K562 (cell line): ENCODE results near the gene SHANK1. TPM values are rescaled to one million over a fixed set of nuclear protein-coding genes. Genes with fewer than 3 reads are reported as not detected.
A peak's percentile ranks its signal among the peaks of the same experiment; 100 is the strongest.

Experiments used
- ATAC-seq: fragments of 200-7000 bp; cut with Tn5 transposase; 3 replicates; pipeline ENCODE4 v1.9.1; 2020; ENCODE audit warnings: moderate library complexity
- BruUV-seq: library from RNA; stranded (reverse); fragments of 400-500 nt; replicated peaks from 2 replicates; lab custom pipeline; 2021; lab: Mats Ljungman, UMichigan
- CTCF ChIA-PET: fragments of 300-600 bp; formaldehyde crosslinking; extraction: SDS; loops from one replicate; lab custom pipeline; 2021; ENCODE audit warnings: low intra/inter-chr PET ratio; lab: Yijun Ruan, JAX
- POLR2A ChIA-PET: fragments of 300-600, 350-650 bp; sonication (Branson Sonifier 250); formaldehyde crosslinking; extraction: SDS; loops from one replicate; lab custom pipeline; 2021; ENCODE audit warnings: antibody characterized with exemption, inconsistent platforms; lab: Yijun Ruan, JAX
- DNase-seq, 4 experiments: peaks; one replicate each; pipeline versions ENCODE4 v3.0.0 to v3.0.0-alpha.2; 2011 to 2018; ENCODE audit warnings: low spot score in 3 of 4, mixed read lengths in 3 of 4; ENCODE audit errors: extremely low read depth in 1 of 4
- FAIRE-seq: peaks from 2 replicates; lab custom pipeline; 2011; peaks lifted over from hg19 to GRCh38; lab: Jason Lieb, UNC
- H2AFZ ChIP-seq: 2 replicates; pipeline ENCODE4 v1.6.0; 2011; ENCODE audit warnings: low read depth, low read length, control low read depth, inconsistent platforms
- H3K27ac ChIP-seq: fragments of 200-600 bp; 3 replicates; pipeline ENCODE4 v1.8.0; 2011; ENCODE audit warnings: low read depth, mild to moderate bottlenecking, control low read depth, inconsistent platforms, low read length, moderate library complexity, mixed read lengths; ENCODE audit errors: extremely low read depth
- H3K27me3 ChIP-seq, 2 experiments: fragments of 300-600 bp in 1 of 2; 2 replicates in 1 of 2; 3 replicates in 1 of 2; pipeline versions ENCODE4 v1.6.0 to v1.8.0; 2011; ENCODE audit warnings: inconsistent platforms in 2 of 2, low read length in 2 of 2, mild to moderate bottlenecking in 1 of 2, mixed read lengths in 1 of 2, moderate library complexity in 1 of 2; ENCODE audit not compliant: control insufficient read depth in 2 of 2, insufficient read depth in 2 of 2
- H3K36me3 ChIP-seq: fragments of 300-600 bp; 3 replicates; pipeline ENCODE4 v1.8.0; 2011; ENCODE audit warnings: mild to moderate bottlenecking, low read length, inconsistent platforms; ENCODE audit not compliant: control insufficient read depth, insufficient read depth
- H3K4me1 ChIP-seq, 2 experiments: fragments of 200-600 bp in 1 of 2; replicated peaks in 1 of 2; 2 replicates in 1 of 2; 3 replicates in 1 of 2; pipeline versions ENCODE4 v1.5.1 to v1.8.0; 2011; ENCODE audit warnings: inconsistent platforms in 2 of 2, low read length in 2 of 2, mild to moderate bottlenecking in 1 of 2, mixed read lengths in 1 of 2, moderate library complexity in 1 of 2; ENCODE audit not compliant: control insufficient read depth in 2 of 2, insufficient read depth in 2 of 2
- H3K4me2 ChIP-seq: 2 replicates; pipeline ENCODE4 v1.6.1; 2011; ENCODE audit warnings: low read length, control low read depth, inconsistent platforms, mixed read lengths; ENCODE audit not compliant: insufficient read depth
- H3K4me3 ChIP-seq: fragments of 200-600 bp; sonication (generic), shearing (Covaris generic); 2 replicates; pipeline ENCODE4 v1.5.1; 2016; ENCODE audit warnings: control low read depth, inconsistent platforms
- H3K79me2 ChIP-seq: fragments of 200-600 bp; 3 replicates; pipeline ENCODE4 v1.8.0; 2011; ENCODE audit warnings: low read length, inconsistent platforms; ENCODE audit not compliant: control insufficient read depth, insufficient read depth
- H3K9ac ChIP-seq, 2 experiments: 2 replicates each; pipeline versions ENCODE4 v1.6.0 to v1.6.1; 2011; ENCODE audit warnings: low read depth in 2 of 2, low read length in 2 of 2, control low read depth in 1 of 2, inconsistent platforms in 1 of 2, mild to moderate bottlenecking in 1 of 2, mixed read lengths in 1 of 2; ENCODE audit not compliant: insufficient read depth in 1 of 2
- H3K9me1 ChIP-seq: one replicate; pipeline ENCODE4 v1.6.0; 2011; ENCODE audit warnings: inconsistent platforms, mild to moderate bottlenecking, low read length, moderate library complexity; ENCODE audit not compliant: control insufficient read depth, insufficient read depth
- H3K9me3 ChIP-seq: replicated peaks from 2 replicates; pipeline ENCODE4 v1.5.1; 2011; ENCODE audit warnings: low read depth, low read length, inconsistent platforms; ENCODE audit not compliant: control insufficient read depth, insufficient read depth
- H4K20me1 ChIP-seq: replicated peaks from 2 replicates; pipeline ENCODE4 v1.6.1; 2011; ENCODE audit warnings: low read length, inconsistent platforms, mixed read lengths; ENCODE audit not compliant: control insufficient read depth, insufficient read depth
- HLTF ChIP-seq: fragments of 450-650 bp; IDR thresholded peaks from 2 replicates; pipeline ENCODE4 v1.6.1; 2016
- HMGN3 ChIP-seq: IDR thresholded peaks from 2 replicates; pipeline ENCODE4 v1.6.1; 2011; ENCODE audit warnings: borderline replicate concordance, low read depth, mild to moderate bottlenecking, mixed read lengths, low read length; ENCODE audit not compliant: insufficient read length; ENCODE audit errors: extremely low read depth
- NR2C2 ChIP-seq, 2 experiments: fragments of 200-800 bp in 1 of 2; sonication (Bioruptor generic) in 1 of 2; sonication (generic) in 1 of 2; formaldehyde crosslinking in 1 of 2; IDR thresholded peaks; 2 replicates each; pipeline versions ENCODE4 v1.6.1 to v1.8.0; 2016 to 2022; ENCODE audit warnings: mild to moderate bottlenecking in 1 of 2, missing compliant biosample characterization in 1 of 2, missing genetic modification characterization in 1 of 2, missing genetic modification reagents in 1 of 2
- PML ChIP-seq: IDR thresholded peaks from 2 replicates; pipeline ENCODE4 v1.6.1; 2012; ENCODE audit warnings: low read length, inconsistent platforms
- SMARCA5 ChIP-seq: fragments of 450-650 bp; IDR thresholded peaks from 2 replicates; pipeline ENCODE4 v1.6.1; 2016
- ZBTB1 ChIP-seq: sonication (generic); formaldehyde crosslinking; IDR thresholded peaks from 2 replicates; pipeline ENCODE4 v1.8.1; 2023; ENCODE audit warnings: missing genetic modification reagents, low read depth, mild to moderate bottlenecking, borderline replicate concordance
- ZBTB7A ChIP-seq: IDR thresholded peaks from 2 replicates; pipeline ENCODE4 v1.6.1; 2011; ENCODE audit warnings: low read depth, mild to moderate bottlenecking, low read length, moderate library complexity, borderline replicate concordance; ENCODE audit not compliant: control insufficient read depth
- WGBS: fragments of 100-300 bp; shearing (Covaris generic); methylation state at CpG from one replicate; pipeline ENCODE4 v1.1.6; 2016; ENCODE audit warnings: low coverage, mixed read lengths; ENCODE audit not compliant: insufficient coverage; ENCODE audit errors: missing lambda C conversion rate; 5-methylcytosine and 5-hydroxymethylcytosine counted together
- in situ Hi-C: fragments of 300-500 bp; cut with MboI; formaldehyde crosslinking; loops from 4 replicates; pipeline ENCODE4 v1.15.0; 2018; ENCODE audit warnings: inconsistent platforms, mixed read lengths
- intact Hi-C: fragments of 100-400 bp; cut with micrococcal nuclease; formaldehyde crosslinking; loops from 2 replicates; pipeline ENCODE4 v1.14.2; 2022
- polyA plus RNA-seq, 8 experiments: library from polyadenylated mRNA; depleted of rRNA in 4 of 8; stranded (reverse) in 5 of 8; unstranded in 3 of 8; fragments of >200 nt; fragmentation: Nextera tagmentation in 2 of 8; fragmentation: Illumina TruSeq in 1 of 8; extraction: Ambion mirVana in 2 of 8; extraction: Trizol in 1 of 8; gene quantifications; 2 replicates each; pipeline versions ENCODE4 v1.2.1 to v1.2.3, GENCODE V29; 2011 to 2014; ENCODE audit warnings: inconsistent platforms in 1 of 8, missing spikeins in 1 of 8
- total RNA-seq, 7 experiments: library from RNA; depleted of rRNA in 6 of 7; stranded (reverse); fragments of >200 nt in 6 of 7; fragmentation: Illumina TruSeq in 2 of 7; extraction: Trizol in 2 of 7; gene quantifications; 2 replicates each; pipeline versions ENCODE4 v1.2.1 to v1.2.3, GENCODE V29; 2011 to 2021; ENCODE audit warnings: low replicate concordance in 1 of 7
- TF ChIP-seq, protein P1 (sequence below): IDR thresholded peaks from 2 replicates; pipeline ENCODE4 v1.6.1; 2016; ENCODE audit warnings: missing genetic modification characterization, missing compliant biosample characterization
- TF ChIP-seq, protein P2 (sequence below), 3 experiments: fragments of 200-800 bp in 1 of 3; sonication (Bioruptor generic) in 1 of 3; sonication (generic) in 1 of 3; formaldehyde crosslinking in 1 of 3; IDR thresholded peaks; 2 replicates each; pipeline versions ENCODE4 v1.6.1 to v1.8.0; 2016 to 2022; ENCODE audit warnings: mild to moderate bottlenecking in 2 of 3, missing compliant biosample characterization in 2 of 3, missing genetic modification characterization in 2 of 3, missing genetic modification reagents in 1 of 3
- TF ChIP-seq, protein P3 (sequence below): fragments of 250-450 bp; sonication (Bioruptor Pico); IDR thresholded peaks from 2 replicates; pipeline ENCODE4 v1.4.0; 2020; ENCODE audit warnings: mild to moderate bottlenecking

SHANK1 gene
- total and polyA plus RNA-seq, 9 of the 15 experiments (the other 6 are each of a cell fraction or from before 2014, with no cell fraction given), result 0.33 to 1.3 (median 0.55) TPM; not detected in 2

DNA sequence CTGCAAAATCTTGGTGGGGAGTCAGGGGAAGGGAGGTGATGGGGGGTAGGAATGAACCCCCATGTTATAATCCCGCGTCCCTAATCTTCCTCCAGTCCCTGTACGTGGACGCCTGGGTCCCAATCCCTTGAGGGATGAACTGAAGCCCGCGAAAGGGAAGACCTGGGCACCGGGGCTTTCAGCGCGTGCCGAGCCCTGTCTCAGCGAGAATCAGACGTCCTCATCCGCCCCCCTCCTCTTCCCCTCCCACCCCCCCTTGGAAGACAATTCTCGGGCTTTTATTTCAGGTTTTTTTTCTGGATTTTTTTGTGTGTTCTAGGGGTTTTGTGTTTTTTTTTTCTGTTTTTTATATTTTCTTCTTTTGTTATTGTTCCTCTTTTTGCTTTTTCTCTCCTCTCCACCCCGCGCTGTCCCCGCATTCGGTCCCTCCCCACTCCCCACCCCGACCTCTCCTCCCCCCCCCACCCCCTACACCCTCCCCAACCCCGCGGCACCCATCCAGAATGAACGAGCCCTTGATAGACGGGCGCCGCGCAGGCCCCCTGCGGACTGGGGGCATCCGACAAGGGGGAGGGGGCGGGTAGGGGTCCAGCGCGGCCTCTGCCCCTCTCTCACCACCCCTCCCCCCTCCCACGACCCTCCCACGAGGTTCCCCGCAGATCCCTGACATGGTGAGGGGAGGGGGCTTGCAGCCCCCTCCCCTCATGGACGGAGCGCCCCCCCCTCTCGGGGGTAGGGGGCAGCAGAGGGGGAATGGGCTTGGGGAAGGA lies 60.1 kb downstream of the SHANK1 start (continued):
- TF ChIP-seq, protein P1, sequence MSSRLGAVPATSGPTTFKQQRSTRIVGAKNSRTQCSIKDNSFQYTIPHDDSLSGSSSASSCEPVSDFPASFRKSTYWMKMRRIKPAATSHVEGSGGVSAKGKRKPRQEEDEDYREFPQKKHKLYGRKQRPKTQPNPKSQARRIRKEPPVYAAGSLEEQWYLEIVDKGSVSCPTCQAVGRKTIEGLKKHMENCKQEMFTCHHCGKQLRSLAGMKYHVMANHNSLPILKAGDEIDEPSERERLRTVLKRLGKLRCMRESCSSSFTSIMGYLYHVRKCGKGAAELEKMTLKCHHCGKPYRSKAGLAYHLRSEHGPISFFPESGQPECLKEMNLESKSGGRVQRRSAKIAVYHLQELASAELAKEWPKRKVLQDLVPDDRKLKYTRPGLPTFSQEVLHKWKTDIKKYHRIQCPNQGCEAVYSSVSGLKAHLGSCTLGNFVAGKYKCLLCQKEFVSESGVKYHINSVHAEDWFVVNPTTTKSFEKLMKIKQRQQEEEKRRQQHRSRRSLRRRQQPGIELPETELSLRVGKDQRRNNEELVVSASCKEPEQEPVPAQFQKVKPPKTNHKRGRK, result peak; percentile 89
- TF ChIP-seq ZBTB7A, result peak; percentile 83; the same call in 1 of the 2 replicates

DNA sequence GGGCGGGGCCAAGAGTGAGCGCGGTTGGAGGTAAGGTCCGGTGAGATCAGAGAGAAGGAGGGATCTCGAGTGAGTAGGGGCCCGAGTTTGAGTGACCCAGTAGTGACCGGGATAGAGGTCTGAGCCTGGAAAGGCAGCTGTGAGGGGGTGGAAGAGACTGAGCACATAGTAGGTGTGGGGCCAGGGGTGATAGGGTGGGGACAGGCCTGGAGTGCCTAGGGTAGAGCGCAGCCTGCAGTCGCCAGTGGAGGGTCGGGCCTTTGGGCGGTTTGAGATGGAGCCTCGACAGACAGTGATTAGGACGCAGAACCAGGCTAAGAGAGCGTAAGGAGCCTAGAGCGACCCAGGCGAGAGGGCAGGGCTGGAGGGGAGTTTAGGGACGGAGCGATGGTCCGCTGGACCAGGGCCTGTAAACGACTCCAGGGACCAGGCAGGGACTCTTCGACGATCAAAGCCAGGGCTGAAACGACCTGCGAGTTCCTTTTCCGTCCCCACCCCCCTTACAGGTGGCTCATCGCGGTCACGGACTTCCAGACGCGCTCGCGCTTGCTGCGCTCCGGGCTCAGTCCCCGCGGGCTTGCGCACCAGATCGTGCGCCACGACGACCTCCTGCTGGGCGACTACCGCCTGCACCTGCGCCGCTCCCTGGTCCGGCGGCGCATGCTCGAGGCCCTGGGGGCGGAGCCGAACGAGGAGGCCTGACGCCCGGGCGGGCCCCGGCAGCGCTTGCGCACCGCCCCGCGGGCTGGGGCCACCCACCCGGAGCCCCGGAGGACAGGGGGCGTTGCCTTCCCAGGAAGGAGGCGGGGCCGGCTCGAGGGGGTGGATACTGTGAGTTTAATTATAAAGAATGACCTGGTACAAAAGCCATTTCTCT lies 60.9 kb downstream of the SHANK1 start:
- ChIA-PET POLR2A (no interaction called here), CTCF (interaction anchor here (0.7 to 1.9 kb wide), 3 partner anchors 51 to 121 kb away, joined by 3 to 11 read pairs (median 5); no protein-coding TSS in a partner anchor)
- Histone ChIP-seq H4K20me1 (peaks cover 3% of the 10 kb centered on the region; the same call in 1 of the 2 replicates), H3K9ac (peak overlapping the region; percentile 99 to 100), H3K4me1 (peaks cover 14 to 45% of the 10 kb centered on the region in 2 experiments), H3K27ac (peak overlapping the region; percentile 98), H3K9me1 (no peaks in the 10 kb centered on the region), H3K27me3 (no peaks in the 10 kb centered on the region), H3K36me3 (no peaks in the 10 kb centered on the region), H3K79me2 (peaks cover 14% of the 10 kb centered on the region; the same call in 2 of the 3 replicates), H3K9me3 (peaks cover 4% of the 10 kb centered on the region; the same call in 1 of the 2 replicates), H2AFZ (peak overlapping the region; percentile 77), H3K4me2 (peak overlapping the region; percentile 100), H3K4me3 (peak overlapping the region; percentile 66)
- in situ Hi-C loops (no loop called here), intact Hi-C loops (loop anchor here (1.0 to 5.0 kb wide), 4 partner anchors 50 to 296 kb away; partner anchors contain the start of gene NR1H2)
- FAIRE-seq (peak; percentile 83), ATAC-seq (peak; percentile 91), DNase-seq (peak; percentile 97 to 99 (median 98))
- TSS peak; percentile 97 for BruUV-seq
- WGBS, result 1% methylated on average over 30 of the region's 67 CpGs
- peak; percentile 80 for TF ChIP-seq PML
- peak; percentile 92; the same call in 1 of the 2 replicates for TF ChIP-seq HLTF
- TF ChIP-seq, protein P2, sequence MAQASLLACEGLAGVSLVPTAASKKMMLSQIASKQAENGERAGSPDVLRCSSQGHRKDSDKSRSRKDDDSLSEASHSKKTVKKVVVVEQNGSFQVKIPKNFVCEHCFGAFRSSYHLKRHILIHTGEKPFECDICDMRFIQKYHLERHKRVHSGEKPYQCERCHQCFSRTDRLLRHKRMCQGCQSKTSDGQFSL (CRISPR knock-in tag; IDR thresholded peaks at IDR 0.05), result no peak
- TF ChIP-seq, protein P2 (tag; IDR thresholded peaks at IDR 0.05), result no peak
- TF ChIP-seq ZBTB1, result peak; percentile 81; the same call in 1 of the 2 replicates
- peak; percentile 83 for TF ChIP-seq HMGN3
- TF ChIP-seq, protein P3, sequence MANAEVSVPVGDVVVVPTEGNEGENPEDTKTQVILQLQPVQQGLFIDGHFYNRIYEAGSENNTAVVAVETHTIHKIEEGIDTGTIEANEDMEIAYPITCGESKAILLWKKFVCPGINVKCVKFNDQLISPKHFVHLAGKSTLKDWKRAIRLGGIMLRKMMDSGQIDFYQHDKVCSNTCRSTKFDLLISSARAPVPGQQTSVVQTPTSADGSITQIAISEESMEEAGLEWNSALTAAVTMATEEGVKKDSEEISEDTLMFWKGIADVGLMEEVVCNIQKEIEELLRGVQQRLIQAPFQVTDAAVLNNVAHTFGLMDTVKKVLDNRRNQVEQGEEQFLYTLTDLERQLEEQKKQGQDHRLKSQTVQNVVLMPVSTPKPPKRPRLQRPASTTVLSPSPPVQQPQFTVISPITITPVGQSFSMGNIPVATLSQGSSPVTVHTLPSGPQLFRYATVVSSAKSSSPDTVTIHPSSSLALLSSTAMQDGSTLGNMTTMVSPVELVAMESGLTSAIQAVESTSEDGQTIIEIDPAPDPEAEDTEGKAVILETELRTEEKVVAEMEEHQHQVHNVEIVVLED, result no peak
- TF ChIP-seq SMARCA5, result peak; percentile 86; the same call in 1 of the 2 replicates
- TF ChIP-seq NR2C2 (CRISPR knock-in tag; IDR thresholded peaks at IDR 0.05), result peak; percentile 66; the same call in 1 of the 2 replicates
- TF ChIP-seq NR2C2 (tag; IDR thresholded peaks at IDR 0.05), result peak; percentile 52
